Sciatic nerve (tissue), 2 donors: Measurements from ENCODE around the gene SELENOO. TPM values are rescaled to one million over a fixed set of nuclear protein-coding genes. Genes with fewer than 3 reads are reported as not detected.
A peak's percentile ranks its signal among the peaks of the same experiment; 100 is the strongest.

ENCODE experiments used
- ATAC-seq: fragments of 200-7000 bp; cut with Tn5 transposase; one replicate; pipeline ENCODE4 v1.9.1; 2020; ENCODE audit warnings: mild to moderate bottlenecking, moderate library complexity
- DNase-seq: peaks from one replicate; pipeline ENCODE4 v3.0.0-alpha.2; 2020; ENCODE audit warnings: low spot score
- intact Hi-C: fragments of 100-400 bp; cut with DNase I; formaldehyde crosslinking; loops from one replicate; pipeline ENCODE4 v1.14.2; 2022
- total RNA-seq: library from RNA; stranded (reverse); fragmentation: NEBNext Ultra II Directional; extraction: Animal tissue kit (Norgen Biotek cat#: 25700); gene quantifications from one replicate; pipeline ENCODE4 v1.2.1, GENCODE V29; 2021
- donor health status: DM: no; HTN: no; CAD: no.
- donor health status: DM: no; HTN: no; CAD: no.

Gene SELENOO
- total RNA-seq, 1 donor from 2014 or later = 22.6 TPM

GRCh38 chr22:50225200-50225969, 24.6 kb downstream of the SELENOO start:
- no peak for ATAC-seq
- intact Hi-C loops = no loop called here
- no peak for DNase-seq

DNA sequence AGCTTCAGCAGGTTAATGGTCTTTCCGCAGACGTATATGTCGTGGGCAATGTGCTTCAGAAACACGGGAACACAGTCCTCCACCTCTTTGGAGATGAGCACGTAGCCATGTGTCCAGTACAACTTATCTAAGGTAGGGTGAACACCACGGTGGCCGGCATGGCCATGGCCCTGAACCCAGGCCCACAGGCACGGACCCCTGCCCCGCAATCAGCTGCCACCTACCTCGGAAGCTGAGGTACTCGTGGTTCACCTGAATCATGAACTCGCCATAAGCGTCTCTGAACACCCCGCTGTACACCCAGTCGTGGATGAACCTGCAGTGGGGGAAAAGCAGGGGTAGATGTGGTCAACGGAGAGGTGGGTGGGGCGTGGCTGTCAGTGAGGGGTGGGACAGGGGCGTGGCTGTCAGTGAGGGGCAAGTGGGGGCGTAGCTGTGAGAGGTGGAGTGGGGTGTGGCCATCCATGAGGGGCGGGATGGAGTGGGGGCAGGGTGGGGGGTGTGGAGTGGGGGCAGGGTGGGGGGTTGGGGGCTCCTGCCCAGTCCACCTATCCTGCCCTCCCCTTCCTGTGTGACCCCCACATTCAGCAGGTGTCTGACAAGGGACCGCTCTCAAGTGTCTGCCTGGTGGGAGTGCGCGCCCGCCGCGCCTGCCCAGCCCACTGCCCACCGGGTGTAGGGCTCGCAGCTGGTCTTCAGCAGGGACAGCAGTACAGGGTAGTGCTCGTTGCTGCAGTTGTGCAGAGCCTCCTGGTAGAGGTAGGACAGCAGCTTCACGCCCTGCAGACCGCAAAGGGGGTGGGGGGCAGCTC, 25.5 kb downstream of the SELENOO start:
- no peak for ATAC-seq
- DNase-seq = no peak
- intact Hi-C loops = no loop called here

GRCh38 chr22:50226875-50227165, 26.0 kb downstream of the SELENOO start:
- DNase-seq (no peak), ATAC-seq (no peak)
- intact Hi-C loops = no loop called here

- no peak for ATAC-seq
- intact Hi-C loops = no loop called here
- DNase-seq = no peak
These were observed 26.9 kb downstream of the SELENOO start for GRCh38 chr22:50227579-50228215.

DNA sequence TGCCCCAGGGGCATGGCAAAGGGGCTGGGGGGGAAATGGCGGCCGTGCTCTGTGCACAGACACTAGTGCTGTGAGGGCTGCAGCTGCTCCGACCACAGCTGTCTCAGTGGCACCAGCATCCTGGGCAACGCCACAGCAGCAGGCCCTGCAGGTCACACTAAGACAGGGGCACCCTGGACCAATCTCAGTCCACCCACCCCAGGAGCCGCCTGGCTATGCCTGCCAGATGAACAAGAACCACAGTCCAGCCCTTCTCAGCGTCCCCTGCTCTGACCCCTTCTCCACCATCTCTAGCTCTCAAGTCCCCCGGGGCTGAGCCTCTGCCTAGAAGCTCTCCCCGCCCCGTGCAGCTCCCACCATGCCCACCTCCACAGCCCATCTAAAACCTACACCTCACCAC, 27.6 kb downstream of the SELENOO start:
- DNase-seq = no peak
- intact Hi-C loops = no loop called here

GRCh38 chr22:50229370-50229769, 28.6 kb downstream of the SELENOO start:
- intact Hi-C loops = no loop called here
- no peak for ATAC-seq
- no peak for DNase-seq

More for the DNA sequence above, 27.6 kb downstream of the SELENOO start:
- ATAC-seq = no peak

DNA sequence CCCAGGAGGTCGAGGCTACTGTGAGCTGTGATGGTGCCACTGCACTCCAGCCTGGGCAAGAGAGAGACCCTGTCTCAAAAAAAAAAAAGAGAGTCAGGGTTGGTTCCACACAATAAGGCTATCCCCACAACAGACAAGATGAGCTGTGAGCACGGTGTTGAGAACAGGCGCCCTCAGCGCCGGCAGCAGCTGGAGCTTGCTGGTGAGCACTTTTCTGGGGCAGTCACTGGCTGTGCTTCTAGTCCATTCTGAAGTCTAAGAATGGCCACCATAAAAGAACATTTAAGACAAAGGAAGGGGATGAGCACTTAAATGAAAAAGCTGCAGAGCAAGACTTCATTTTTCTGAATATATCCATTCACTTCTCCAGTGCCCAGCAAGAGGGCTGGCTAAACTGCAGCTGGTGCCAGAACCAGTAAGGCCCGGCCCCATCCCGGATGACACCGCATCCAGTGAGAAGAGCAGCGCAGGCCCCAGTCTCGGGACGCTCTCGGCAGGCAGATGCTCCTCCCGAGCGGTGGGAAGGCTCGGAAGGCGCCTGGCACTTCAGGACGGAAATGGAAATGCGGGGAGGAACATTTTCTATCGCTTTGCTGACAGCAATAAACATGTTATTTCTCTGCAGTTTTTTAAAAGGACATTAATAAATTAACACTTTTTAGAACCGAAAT, 31.8 kb downstream of the SELENOO start:
- intact Hi-C loops = no loop called here
- no peak for DNase-seq
- ATAC-seq = no peak

- DNase-seq (no peak), ATAC-seq (no peak)
- intact Hi-C loops = no loop called here
These were observed 32.4 kb downstream of the SELENOO start for GRCh38 chr22:50233223-50233622.

DNA sequence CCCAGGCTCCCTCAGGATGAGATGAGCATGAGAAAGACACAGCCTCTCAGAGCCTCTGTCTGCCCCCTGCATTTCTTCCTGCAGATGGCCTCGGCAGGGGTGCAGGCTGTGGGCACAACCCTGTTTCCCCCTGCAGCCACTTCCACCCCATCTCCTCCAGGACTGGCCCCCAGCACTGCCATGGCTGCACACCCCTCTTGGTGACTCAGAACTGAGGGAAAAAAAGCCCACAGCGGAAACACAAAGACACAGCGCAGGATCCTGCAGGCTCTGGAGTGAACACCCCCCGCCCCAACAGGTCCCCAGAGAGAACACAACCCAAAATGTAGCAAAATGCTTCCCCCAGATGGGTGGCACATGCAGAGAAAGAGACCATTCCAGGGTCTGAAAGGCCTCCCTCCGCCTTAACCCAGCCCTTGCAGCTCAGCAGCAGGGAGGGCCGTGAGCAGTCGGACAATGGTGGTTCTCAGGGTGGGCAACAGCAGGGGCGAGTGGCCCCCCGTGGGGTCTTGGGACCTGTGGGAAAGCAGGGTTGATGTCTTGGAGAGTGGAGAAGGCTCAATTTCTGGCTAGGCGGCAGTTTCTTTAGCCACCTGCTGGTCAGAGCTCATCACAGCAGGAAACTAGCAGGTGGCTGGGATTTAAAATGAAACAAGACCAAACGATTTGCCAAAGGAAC, 36.1 kb downstream of the SELENOO start:
- intact Hi-C loops = no loop called here
- DNase-seq (no peak), ATAC-seq (no peak)

DNA sequence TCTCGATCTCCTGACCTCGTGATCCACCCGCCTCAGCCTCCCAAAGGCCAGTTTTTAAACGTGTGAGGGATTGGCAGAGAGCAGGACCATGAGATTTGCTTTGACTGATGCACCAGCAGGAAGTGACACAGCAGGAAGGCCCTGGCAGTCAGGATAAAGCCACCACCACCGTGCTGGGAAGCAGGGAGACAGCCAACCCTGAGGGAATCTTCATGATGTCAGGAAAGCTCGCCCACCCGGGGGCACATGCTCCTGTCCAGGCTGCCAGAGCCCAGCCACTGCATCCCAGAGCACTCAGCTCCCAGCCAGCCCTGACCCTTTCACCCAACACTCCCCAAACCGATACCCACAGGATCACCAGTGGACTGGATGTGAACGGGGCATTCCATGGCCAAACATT, 37.9 kb downstream of the SELENOO start:
- ATAC-seq = no peak
- no peak for DNase-seq
- intact Hi-C loops = no loop called here

GRCh38 chr22:50242406-50242949, 41.7 kb downstream of the SELENOO start:
- DNase-seq (no peak), ATAC-seq (no peak)
- intact Hi-C loops = loop anchor here (10.0 kb wide), 1 partner anchor 262 kb away; the partner anchor contains the start of genes LMF2 and NCAPH2

GRCh38 chr22:50243685-50244419, 43.0 kb downstream of the SELENOO start:
- intact Hi-C loops = loop anchor here (10.0 kb wide), 1 partner anchor 261 kb away; the partner anchor contains the start of genes LMF2 and NCAPH2
- ATAC-seq = no peak
- DNase-seq = no peak

GRCh38 chr22:50244420-50245213, 43.8 kb downstream of the SELENOO start, which contains the start of gene TUBGCP6:
TUBGCP6 (minus strand) TSS chr22:50245023; CDS start chr22:50244459, 564 bp downstream.
- intact Hi-C loops = loop anchor here (10.0 kb wide), 1 partner anchor 260 kb away; the partner anchor contains the start of genes LMF2 and NCAPH2

DNA sequence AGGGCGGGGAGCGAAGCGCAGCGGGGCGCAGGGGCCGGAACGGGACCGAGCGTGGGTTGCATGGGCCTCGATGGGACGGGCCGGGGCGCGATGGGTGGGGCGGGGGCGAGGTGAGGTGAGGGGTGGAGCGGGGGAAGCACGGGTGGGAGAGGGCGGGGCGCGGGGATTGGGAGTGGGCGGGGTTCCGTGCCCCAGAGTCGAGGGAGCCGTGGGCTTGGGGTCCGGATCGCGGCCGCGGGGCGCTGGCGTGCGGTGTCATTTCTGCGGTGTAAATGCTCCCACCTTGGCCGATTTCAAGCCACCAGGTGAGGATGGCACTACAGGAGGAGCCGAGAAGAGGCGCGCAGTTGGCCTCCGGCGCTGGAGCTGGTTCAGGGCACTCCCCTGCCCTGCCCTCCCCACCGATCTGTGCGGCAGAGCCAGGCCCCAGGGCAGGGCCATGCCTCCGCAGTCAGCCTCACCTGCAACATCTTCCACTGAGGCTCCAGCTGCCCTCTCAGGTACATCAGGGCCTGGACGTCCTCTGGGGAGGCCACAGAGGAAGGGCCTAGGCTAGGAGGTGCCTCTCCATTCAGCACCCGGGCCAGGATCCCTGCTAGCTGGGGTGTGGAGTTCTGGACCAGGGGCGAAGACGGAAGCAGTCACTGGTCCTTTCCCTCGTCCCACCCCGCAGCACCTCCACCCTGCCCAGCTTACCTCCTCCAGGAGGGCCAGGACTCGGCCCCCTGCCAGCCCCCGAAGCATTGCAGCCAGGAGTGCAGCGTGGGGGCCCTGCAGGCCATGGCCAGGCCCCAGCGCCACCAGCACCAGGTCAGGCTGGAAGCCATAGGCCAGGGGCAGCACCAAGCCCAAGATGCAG, 44.6 kb downstream of the SELENOO start:
- intact Hi-C loops = loop anchor here (10.0 kb wide), 1 partner anchor 259 kb away; the partner anchor contains the start of genes LMF2 and NCAPH2
- DNase-seq = no peak
- peak; percentile 4 for ATAC-seq

More at GRCh38 chr22:50244420-50245213, 43.8 kb downstream of the SELENOO start, which contains the start of gene TUBGCP6:
- ATAC-seq (peak; percentile 95), DNase-seq (peak; percentile 96)

GRCh38 chr22:50246242-50247175, 45.7 kb downstream of the SELENOO start:
- no peak for ATAC-seq
- DNase-seq = no peak
- intact Hi-C loops = loop anchor here (10.0 kb wide), 1 partner anchor 258 kb away; the partner anchor contains the start of genes LMF2 and NCAPH2
